A673 (cell line): ENCODE results near the gene ZNF334. TPM values are rescaled to one million over a fixed set of nuclear protein-coding genes. Genes with fewer than 3 reads are reported as not detected.

Experiments
- BruUV-seq: library from RNA; stranded (reverse); fragments of 400-500 nt; replicated peaks from 2 replicates; lab custom pipeline; 2021; lab: Mats Ljungman, UMichigan
- CTCF ChIA-PET: fragments of 300-600 bp; sonication (Branson Sonifier 250); formaldehyde crosslinking; loops from one replicate; lab custom pipeline; 2022; ENCODE audit warnings: antibody characterized with exemption; lab: Charles Lee
- POLR2A ChIA-PET: fragments of 300-600 bp; sonication (Branson Sonifier 250); formaldehyde crosslinking; loops from one replicate; lab custom pipeline; 2022; ENCODE audit warnings: antibody characterized with exemption; ENCODE audit not compliant: low non-redundant PET; lab: Charles Lee
- DNase-seq: peaks from one replicate; pipeline ENCODE4 v3.0.0-alpha.2; 2015; ENCODE audit warnings: low spot score
- H3K27ac ChIP-seq: fragments of 200-600 bp; sonication (generic); 2 replicates; pipeline ENCODE4 v1.5.1; 2016; ENCODE audit warnings: mixed run types, low read depth, mild to moderate bottlenecking, mixed read lengths, antibody characterized with exemption, low read length; ENCODE audit not compliant: poor library complexity, severe bottlenecking
- H3K27me3 ChIP-seq: fragments of 200-600 bp; sonication (generic); replicated peaks from 2 replicates; pipeline ENCODE4 v1.6.1; 2017; ENCODE audit warnings: mixed run types, low read depth, mild to moderate bottlenecking, mixed read lengths, antibody characterized with exemption, low read length; ENCODE audit not compliant: insufficient read depth, poor library complexity
- H3K36me3 ChIP-seq: fragments of 200-600 bp; sonication (generic); 2 replicates; pipeline ENCODE4 v1.6.1; 2016; ENCODE audit warnings: mixed run types, mild to moderate bottlenecking, mixed read lengths, antibody characterized with exemption, low read length; ENCODE audit not compliant: insufficient read depth, poor library complexity, severe bottlenecking
- H3K4me1 ChIP-seq: fragments of 200-600 bp; sonication (generic); 2 replicates; pipeline ENCODE4 v1.6.1; 2017; ENCODE audit warnings: mixed run types, mild to moderate bottlenecking, mixed read lengths, antibody characterized with exemption, low read length; ENCODE audit not compliant: insufficient read depth, poor library complexity, severe bottlenecking
- H3K4me3 ChIP-seq: fragments of 200-600 bp; sonication (generic); 2 replicates; pipeline ENCODE4 v1.5.1; 2016; ENCODE audit warnings: low read depth, mixed run types, mild to moderate bottlenecking, mixed read lengths, low read length; ENCODE audit not compliant: poor library complexity, severe bottlenecking
- H3K9me3 ChIP-seq: fragments of 200-600 bp; sonication (generic); 2 replicates; pipeline ENCODE4 v1.6.1; 2016; ENCODE audit warnings: mixed run types, low read depth, mild to moderate bottlenecking, mixed read lengths, antibody characterized with exemption, low read length; ENCODE audit not compliant: poor library complexity, severe bottlenecking
- EZH2 ChIP-seq: fragments of 200-600 bp; sonication (generic); IDR thresholded peaks from 2 replicates; pipeline ENCODE4 v1.6.1; 2017; ENCODE audit warnings: borderline replicate concordance, low read depth, mild to moderate bottlenecking, mixed read lengths, antibody characterized with exemption, low read length; ENCODE audit not compliant: poor library complexity, severe bottlenecking
- intact Hi-C: fragments of 100-400 bp; cut with micrococcal nuclease; formaldehyde crosslinking; loops from one replicate; pipeline ENCODE4 v1.10.0; 2022; ENCODE audit not compliant: unreplicated experiment
- total RNA-seq: library from RNA; stranded (reverse); gene quantifications from 2 replicates; pipeline ENCODE4 v1.2.3, GENCODE V29; 2021
- TF ChIP-seq, protein P1 (sequence below): fragments of 300-800, 200-600 bp; sonication (generic); conservative IDR thresholded peaks from 2 replicates; pipeline ENCODE4 v1.5.1; 2017; ENCODE audit warnings: low read depth, mild to moderate bottlenecking, antibody characterized with exemption, low read length, moderate library complexity, mixed read lengths

ZNF334 gene
- total RNA-seq, 1 experiment from 2014 or later: 4.5 TPM

DNA sequence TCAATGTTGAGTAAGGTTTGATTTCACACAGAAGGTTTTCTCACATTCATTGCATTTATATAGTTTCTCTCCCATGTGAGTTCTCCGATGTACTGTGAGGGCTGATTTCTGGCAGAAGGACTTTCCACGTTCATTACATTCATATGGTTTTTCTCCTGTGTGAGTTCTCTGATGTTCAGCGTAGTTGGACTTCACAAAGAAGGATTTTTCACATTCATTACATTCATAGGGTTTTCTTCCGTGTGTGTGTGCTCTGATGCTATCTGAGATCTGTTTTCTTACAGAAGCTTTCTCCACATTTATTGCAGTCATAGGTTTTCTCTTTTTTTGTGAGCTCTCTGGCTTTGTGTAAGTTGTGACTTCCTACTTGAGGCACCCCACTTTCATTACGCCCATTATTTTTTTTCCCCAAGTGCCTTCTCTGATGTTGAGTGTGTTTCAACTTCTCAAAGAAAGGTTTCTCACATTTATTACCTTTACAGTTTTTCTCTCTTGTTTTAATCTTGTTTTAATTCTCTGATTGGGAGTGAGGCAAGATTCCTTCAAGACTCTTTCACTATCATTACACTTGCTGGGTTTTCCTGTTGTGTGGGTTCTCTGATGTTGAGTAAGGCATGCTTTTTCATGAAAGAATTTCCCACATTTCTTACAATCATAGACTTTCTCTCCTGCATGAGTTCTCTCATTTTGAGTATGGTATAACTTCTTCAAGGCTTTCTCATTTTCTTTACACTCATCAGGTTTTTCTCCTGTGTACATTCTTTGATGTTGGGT lies 56.9 kb downstream of the ZNF334 start:
- no peaks in the 10 kb centered on the region for H3K36me3 ChIP-seq
- POLR2A ChIA-PET: no interaction called here

DNA sequence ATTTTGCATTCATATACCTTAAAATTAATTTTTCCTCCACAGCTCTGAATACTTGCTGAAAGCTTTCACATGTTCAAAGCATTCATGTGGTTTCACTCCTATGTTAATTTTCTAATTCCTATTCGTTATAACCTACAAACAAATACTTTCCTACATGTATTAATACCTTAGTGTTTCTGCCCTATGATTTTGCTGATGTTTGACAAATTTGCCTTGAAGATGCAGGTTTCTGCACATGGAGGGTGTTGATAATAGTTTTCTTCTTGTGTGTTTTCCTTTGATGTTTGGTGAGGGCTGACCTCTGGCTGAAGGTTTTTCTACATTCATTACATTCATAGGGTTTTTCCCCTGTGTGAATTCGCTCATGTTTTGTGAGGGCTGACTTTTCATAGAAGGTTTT lies 57.6 kb downstream of the ZNF334 start:
- H3K9me3 ChIP-seq: peaks cover 14% of the 10 kb centered on the region
- H3K4me1 ChIP-seq: no peaks in the 10 kb centered on the region
- peaks cover 9% of the 10 kb centered on the region for H3K27me3 ChIP-seq
- BruUV-seq: no TSS peak
- ChIA-PET CTCF (no interaction called here), POLR2A (no interaction called here)
- DNase-seq: no peak
- H3K4me3 ChIP-seq: no peak overlapping the region
- TF ChIP-seq, protein P1, sequence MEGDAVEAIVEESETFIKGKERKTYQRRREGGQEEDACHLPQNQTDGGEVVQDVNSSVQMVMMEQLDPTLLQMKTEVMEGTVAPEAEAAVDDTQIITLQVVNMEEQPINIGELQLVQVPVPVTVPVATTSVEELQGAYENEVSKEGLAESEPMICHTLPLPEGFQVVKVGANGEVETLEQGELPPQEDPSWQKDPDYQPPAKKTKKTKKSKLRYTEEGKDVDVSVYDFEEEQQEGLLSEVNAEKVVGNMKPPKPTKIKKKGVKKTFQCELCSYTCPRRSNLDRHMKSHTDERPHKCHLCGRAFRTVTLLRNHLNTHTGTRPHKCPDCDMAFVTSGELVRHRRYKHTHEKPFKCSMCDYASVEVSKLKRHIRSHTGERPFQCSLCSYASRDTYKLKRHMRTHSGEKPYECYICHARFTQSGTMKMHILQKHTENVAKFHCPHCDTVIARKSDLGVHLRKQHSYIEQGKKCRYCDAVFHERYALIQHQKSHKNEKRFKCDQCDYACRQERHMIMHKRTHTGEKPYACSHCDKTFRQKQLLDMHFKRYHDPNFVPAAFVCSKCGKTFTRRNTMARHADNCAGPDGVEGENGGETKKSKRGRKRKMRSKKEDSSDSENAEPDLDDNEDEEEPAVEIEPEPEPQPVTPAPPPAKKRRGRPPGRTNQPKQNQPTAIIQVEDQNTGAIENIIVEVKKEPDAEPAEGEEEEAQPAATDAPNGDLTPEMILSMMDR: no peak
- no peak for TF ChIP-seq EZH2
- intact Hi-C loops: no loop called here
- H3K36me3 ChIP-seq: no peaks in the 10 kb centered on the region
- H3K27ac ChIP-seq: no peak overlapping the region

More for the DNA sequence above, 56.9 kb downstream of the ZNF334 start:
- no TSS peak for BruUV-seq
- H3K27ac ChIP-seq: no peak overlapping the region
- TF ChIP-seq, protein P1: no peak
- no peak for TF ChIP-seq EZH2
- H3K9me3 ChIP-seq: peaks cover 14% of the 10 kb centered on the region
- no peaks in the 10 kb centered on the region for H3K4me1 ChIP-seq
- peaks cover 9% of the 10 kb centered on the region for H3K27me3 ChIP-seq
- H3K4me3 ChIP-seq: no peak overlapping the region
- no peak for DNase-seq
- intact Hi-C loops: no loop called here
- CTCF ChIA-PET: no interaction called here

Other genes starting within 250 kb of the ZNF334 start
- not detected in 2 replicates for gene CDH22, start 205.1 kb downstream of the ZNF334 start, total RNA-seq
- 35.3 and 38.5 TPM in 2 replicates for gene ELMO2, start 106.9 kb downstream of the ZNF334 start, total RNA-seq
- gene OCSTAMP, start 37.1 kb upstream of the ZNF334 start, total RNA-seq: not detected in 2 replicates
- 1.3 and 1.4 TPM in 2 replicates for gene SLC13A3, start 137.9 kb upstream of the ZNF334 start, total RNA-seq
- 16.4 and 20.6 TPM in 2 replicates for gene TP53RK, start 175.9 kb upstream of the ZNF334 start, total RNA-seq
- 0.37 TPM in 1 of 2 replicates, not detected in the other for gene SLC2A10, start 196.1 kb upstream of the ZNF334 start, total RNA-seq